Neural cell (in vitro differentiated cells): ENCODE measurements around the gene PLD5. TPM values are rescaled to one million over a fixed set of nuclear protein-coding genes. Genes with fewer than 3 reads are reported as not detected.

Experiments used
- H2AFZ ChIP-seq: fragments of 200-600, 300-800 bp; sonication (generic), shearing (Covaris generic); 2 replicates; pipeline ENCODE4 v1.6.0; 2014; ENCODE audit warnings: low read depth, mild to moderate bottlenecking, antibody characterized with exemption, low read length, moderate library complexity
- H3F3A ChIP-seq: fragments of 200-600 bp; shearing (Covaris generic); 2 replicates; pipeline ENCODE4 v1.6.1; 2016; ENCODE audit warnings: mild to moderate bottlenecking, moderate library complexity, mixed read lengths, antibody characterized with exemption, low read length; ENCODE audit not compliant: insufficient read depth, poor library complexity, severe bottlenecking
- H3K27ac ChIP-seq: fragments of 200-600, 300-800 bp; sonication (generic), shearing (Covaris generic); 2 replicates; pipeline ENCODE4 v1.5.1; 2014; ENCODE audit warnings: mild to moderate bottlenecking, low read length, moderate library complexity
- H3K27me3 ChIP-seq: fragments of 300-800, 200-600 bp; sonication (generic), shearing (Covaris generic); 2 replicates; pipeline ENCODE4 v1.6.0; 2014; ENCODE audit warnings: mild to moderate bottlenecking, low read depth, low read length, moderate library complexity; ENCODE audit not compliant: insufficient read depth
- H3K36me3 ChIP-seq: fragments of 300-800, 200-600 bp; sonication (generic), shearing (Covaris generic); 2 replicates; pipeline ENCODE4 v1.5.1; 2014; ENCODE audit warnings: mild to moderate bottlenecking, antibody characterized with exemption, low read length, moderate library complexity; ENCODE audit not compliant: insufficient read depth
- H3K4me2 ChIP-seq: fragments of 300-800, 200-600 bp; sonication (generic), shearing (Covaris generic); 2 replicates; pipeline ENCODE4 v1.6.0; 2014; ENCODE audit warnings: mild to moderate bottlenecking, low read length
- H3K4me3 ChIP-seq: fragments of 300-800, 200-600 bp; sonication (generic), shearing (Covaris generic); 2 replicates; pipeline ENCODE4 v1.5.1; 2014; ENCODE audit warnings: mild to moderate bottlenecking, low read length, moderate library complexity
- H3K79me2 ChIP-seq: fragments of 200-600 bp; shearing (Covaris generic); replicated peaks from 2 replicates; pipeline ENCODE4 v1.6.0; 2014; ENCODE audit warnings: mild to moderate bottlenecking, low read length, moderate library complexity; ENCODE audit not compliant: insufficient read depth
- H3K9ac ChIP-seq: fragments of 300-800, 200-600 bp; sonication (generic), shearing (Covaris generic); 2 replicates; pipeline ENCODE4 v1.6.1; 2016; ENCODE audit warnings: mild to moderate bottlenecking, low read length, mixed read lengths
- H3K9me2 ChIP-seq: fragments of 200-600 bp; shearing (Covaris generic); 2 replicates; pipeline ENCODE4 v1.6.1; 2016; ENCODE audit warnings: mild to moderate bottlenecking, low read length, mixed read lengths; ENCODE audit not compliant: insufficient read depth
- H3K9me3 ChIP-seq: fragments of 200-600, 300-800 bp; sonication (generic), shearing (Covaris generic); 2 replicates; pipeline ENCODE4 v1.6.1; 2016; ENCODE audit warnings: mild to moderate bottlenecking, mixed run types, low read length, moderate library complexity, mixed read lengths
- H4K20me1 ChIP-seq: fragments of 200-600 bp; shearing (Covaris generic); 2 replicates; pipeline ENCODE4 v1.6.1; 2016; ENCODE audit warnings: mild to moderate bottlenecking, mixed run types; ENCODE audit not compliant: insufficient read depth
- EP300 ChIP-seq: fragments of 450-650 bp; conservative IDR thresholded peaks from 2 replicates; pipeline ENCODE4 v1.6.1; 2014; ENCODE audit warnings: antibody characterized with exemption, mild to moderate bottlenecking, moderate library complexity; ENCODE audit not compliant: poor library complexity, severe bottlenecking
- EZH2 ChIP-seq: fragments of 200-600, 300-800 bp; shearing (Covaris generic), sonication (generic); IDR thresholded peaks from 2 replicates; pipeline ENCODE4 v1.6.1; 2014; ENCODE audit warnings: antibody characterized with exemption, low read length, borderline replicate concordance, mild to moderate bottlenecking; ENCODE audit not compliant: insufficient read depth, poor library complexity, severe bottlenecking
- MXI1 ChIP-seq: fragments of 450-650 bp; conservative IDR thresholded peaks from 2 replicates; pipeline ENCODE4 v1.6.1; 2014; ENCODE audit warnings: antibody characterized with exemption, mild to moderate bottlenecking; ENCODE audit not compliant: poor library complexity, severe bottlenecking
- POLR2AphosphoS5 ChIP-seq: IDR thresholded peaks from 2 replicates; pipeline ENCODE4 v1.6.1; 2012
- RAD21 ChIP-seq: fragments of 450-650 bp; conservative IDR thresholded peaks from 2 replicates; pipeline ENCODE4 v1.6.1; 2014; ENCODE audit warnings: antibody characterized with exemption, mild to moderate bottlenecking, moderate library complexity
- SMC3 ChIP-seq: fragments of 450-650 bp; conservative IDR thresholded peaks from 2 replicates; pipeline ENCODE4 v1.6.1; 2014; ENCODE audit warnings: antibody characterized with exemption, mild to moderate bottlenecking, moderate library complexity; ENCODE audit not compliant: poor library complexity
- TAF1 ChIP-seq: IDR thresholded peaks from 2 replicates; pipeline ENCODE4 v1.6.1; 2012; ENCODE audit warnings: low read depth
- polyA plus RNA-seq: library from polyadenylated mRNA; depleted of rRNA; stranded (reverse); fragments of >200 nt; gene quantifications from 2 replicates; pipeline ENCODE4 v1.2.3, GENCODE V29; 2014
- TF ChIP-seq, protein P1 (sequence below): IDR thresholded peaks from 2 replicates; pipeline ENCODE4 v1.6.1; 2012; ENCODE audit warnings: borderline replicate concordance
- TF ChIP-seq, protein P2 (sequence below): fragments of 450-650 bp; IDR thresholded peaks from 2 replicates; pipeline ENCODE4 v1.5.1; 2014; ENCODE audit warnings: antibody characterized with exemption, mild to moderate bottlenecking, moderate library complexity; ENCODE audit not compliant: poor library complexity, severe bottlenecking

PLD5 gene
- polyA plus RNA-seq, 1 donor from 2014 or later, result 0.64 TPM

DNA sequence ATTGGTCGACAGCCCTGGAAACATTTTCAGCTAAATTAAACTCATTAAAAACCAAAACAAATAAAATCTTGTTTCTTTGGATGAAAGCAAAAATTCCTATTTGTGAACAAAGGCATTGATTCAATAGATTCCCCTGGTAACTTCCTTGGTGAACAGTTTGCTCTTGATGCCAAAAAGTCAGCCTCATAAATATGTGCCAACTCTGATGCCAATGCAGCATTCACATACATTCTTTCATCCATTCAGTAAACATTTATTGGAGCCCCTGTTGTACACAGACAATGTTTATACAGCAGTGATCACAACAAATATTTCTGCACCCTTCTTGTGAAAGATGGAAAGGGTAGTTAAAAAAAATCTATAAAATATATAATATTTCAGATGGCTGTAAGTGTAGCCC is 107.8 kb downstream of the PLD5 start:
- no peaks in the 10 kb centered on the region for H3K9me2 ChIP-seq

DNA sequence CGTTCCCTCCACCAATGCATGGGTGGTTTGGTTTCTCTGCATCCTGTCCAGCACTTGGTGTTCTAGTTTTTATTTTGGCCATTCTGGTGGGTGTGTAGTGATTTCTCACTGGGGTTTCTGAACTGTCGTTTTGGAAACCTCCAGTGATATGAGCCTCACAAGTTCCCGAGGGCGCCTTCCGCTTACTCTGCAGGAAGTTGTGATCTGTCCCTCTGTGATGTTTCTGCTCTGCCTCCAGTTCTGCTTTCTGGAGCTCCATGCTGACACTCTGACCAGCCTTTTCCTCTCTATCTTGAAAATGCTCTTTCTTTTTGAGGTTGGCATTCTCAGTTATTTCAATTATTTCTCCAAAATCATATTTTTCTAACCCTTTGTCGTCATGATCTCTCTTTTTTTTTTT is 111.6 kb downstream of the PLD5 start:
- no peaks in the 10 kb centered on the region for H3K36me3 ChIP-seq
- no peaks in the 10 kb centered on the region for H4K20me1 ChIP-seq
- no peaks in the 10 kb centered on the region for H3K27me3 ChIP-seq
- H3K4me3 ChIP-seq, result no peak overlapping the region
- H3K4me2 ChIP-seq, result no peak overlapping the region
- no peak overlapping the region for H3K9ac ChIP-seq
- no peaks in the 10 kb centered on the region for H3K9me2 ChIP-seq
- H3F3A ChIP-seq, result no peaks in the 10 kb centered on the region
- TF ChIP-seq SMC3, result no peak
- TF ChIP-seq TAF1, result no peak
- TF ChIP-seq MXI1, result no peak
- TF ChIP-seq, protein P1, sequence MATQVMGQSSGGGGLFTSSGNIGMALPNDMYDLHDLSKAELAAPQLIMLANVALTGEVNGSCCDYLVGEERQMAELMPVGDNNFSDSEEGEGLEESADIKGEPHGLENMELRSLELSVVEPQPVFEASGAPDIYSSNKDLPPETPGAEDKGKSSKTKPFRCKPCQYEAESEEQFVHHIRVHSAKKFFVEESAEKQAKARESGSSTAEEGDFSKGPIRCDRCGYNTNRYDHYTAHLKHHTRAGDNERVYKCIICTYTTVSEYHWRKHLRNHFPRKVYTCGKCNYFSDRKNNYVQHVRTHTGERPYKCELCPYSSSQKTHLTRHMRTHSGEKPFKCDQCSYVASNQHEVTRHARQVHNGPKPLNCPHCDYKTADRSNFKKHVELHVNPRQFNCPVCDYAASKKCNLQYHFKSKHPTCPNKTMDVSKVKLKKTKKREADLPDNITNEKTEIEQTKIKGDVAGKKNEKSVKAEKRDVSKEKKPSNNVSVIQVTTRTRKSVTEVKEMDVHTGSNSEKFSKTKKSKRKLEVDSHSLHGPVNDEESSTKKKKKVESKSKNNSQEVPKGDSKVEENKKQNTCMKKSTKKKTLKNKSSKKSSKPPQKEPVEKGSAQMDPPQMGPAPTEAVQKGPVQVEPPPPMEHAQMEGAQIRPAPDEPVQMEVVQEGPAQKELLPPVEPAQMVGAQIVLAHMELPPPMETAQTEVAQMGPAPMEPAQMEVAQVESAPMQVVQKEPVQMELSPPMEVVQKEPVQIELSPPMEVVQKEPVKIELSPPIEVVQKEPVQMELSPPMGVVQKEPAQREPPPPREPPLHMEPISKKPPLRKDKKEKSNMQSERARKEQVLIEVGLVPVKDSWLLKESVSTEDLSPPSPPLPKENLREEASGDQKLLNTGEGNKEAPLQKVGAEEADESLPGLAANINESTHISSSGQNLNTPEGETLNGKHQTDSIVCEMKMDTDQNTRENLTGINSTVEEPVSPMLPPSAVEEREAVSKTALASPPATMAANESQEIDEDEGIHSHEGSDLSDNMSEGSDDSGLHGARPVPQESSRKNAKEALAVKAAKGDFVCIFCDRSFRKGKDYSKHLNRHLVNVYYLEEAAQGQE, result no peak
- no peak for TF ChIP-seq RAD21
- TF ChIP-seq, protein P2, sequence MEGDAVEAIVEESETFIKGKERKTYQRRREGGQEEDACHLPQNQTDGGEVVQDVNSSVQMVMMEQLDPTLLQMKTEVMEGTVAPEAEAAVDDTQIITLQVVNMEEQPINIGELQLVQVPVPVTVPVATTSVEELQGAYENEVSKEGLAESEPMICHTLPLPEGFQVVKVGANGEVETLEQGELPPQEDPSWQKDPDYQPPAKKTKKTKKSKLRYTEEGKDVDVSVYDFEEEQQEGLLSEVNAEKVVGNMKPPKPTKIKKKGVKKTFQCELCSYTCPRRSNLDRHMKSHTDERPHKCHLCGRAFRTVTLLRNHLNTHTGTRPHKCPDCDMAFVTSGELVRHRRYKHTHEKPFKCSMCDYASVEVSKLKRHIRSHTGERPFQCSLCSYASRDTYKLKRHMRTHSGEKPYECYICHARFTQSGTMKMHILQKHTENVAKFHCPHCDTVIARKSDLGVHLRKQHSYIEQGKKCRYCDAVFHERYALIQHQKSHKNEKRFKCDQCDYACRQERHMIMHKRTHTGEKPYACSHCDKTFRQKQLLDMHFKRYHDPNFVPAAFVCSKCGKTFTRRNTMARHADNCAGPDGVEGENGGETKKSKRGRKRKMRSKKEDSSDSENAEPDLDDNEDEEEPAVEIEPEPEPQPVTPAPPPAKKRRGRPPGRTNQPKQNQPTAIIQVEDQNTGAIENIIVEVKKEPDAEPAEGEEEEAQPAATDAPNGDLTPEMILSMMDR, result no peak
- no peak for TF ChIP-seq POLR2AphosphoS5
- TF ChIP-seq EZH2, result no peak
- TF ChIP-seq EP300, result no peak
- no peaks in the 10 kb centered on the region for H3K79me2 ChIP-seq
- no peak overlapping the region for H3K27ac ChIP-seq
- no peaks in the 10 kb centered on the region for H3K9me3 ChIP-seq
- H2AFZ ChIP-seq, result no peak overlapping the region

More for the DNA sequence above, 107.8 kb downstream of the PLD5 start:
- Histone ChIP-seq H4K20me1 (no peaks in the 10 kb centered on the region), H3K4me2 (no peak overlapping the region), H3K9ac (no peak overlapping the region), H3K36me3 (no peaks in the 10 kb centered on the region), H3K4me3 (no peak overlapping the region), H3K79me2 (no peaks in the 10 kb centered on the region), H3K27ac (no peak overlapping the region), H3F3A (no peaks in the 10 kb centered on the region), H3K9me3 (no peaks in the 10 kb centered on the region), H2AFZ (no peak overlapping the region), H3K27me3 (no peaks in the 10 kb centered on the region)
- TF ChIP-seq, protein P1, result no peak
- no peak for TF ChIP-seq MXI1
- TF ChIP-seq EP300, result no peak
- TF ChIP-seq RAD21, result no peak
- TF ChIP-seq SMC3, result no peak
- no peak for TF ChIP-seq EZH2
- TF ChIP-seq, protein P2, result no peak
- TF ChIP-seq POLR2AphosphoS5, result no peak
- TF ChIP-seq TAF1, result no peak
